ENCODE results near the gene SH3TC1.

SH3TC1 gene

DNA sequence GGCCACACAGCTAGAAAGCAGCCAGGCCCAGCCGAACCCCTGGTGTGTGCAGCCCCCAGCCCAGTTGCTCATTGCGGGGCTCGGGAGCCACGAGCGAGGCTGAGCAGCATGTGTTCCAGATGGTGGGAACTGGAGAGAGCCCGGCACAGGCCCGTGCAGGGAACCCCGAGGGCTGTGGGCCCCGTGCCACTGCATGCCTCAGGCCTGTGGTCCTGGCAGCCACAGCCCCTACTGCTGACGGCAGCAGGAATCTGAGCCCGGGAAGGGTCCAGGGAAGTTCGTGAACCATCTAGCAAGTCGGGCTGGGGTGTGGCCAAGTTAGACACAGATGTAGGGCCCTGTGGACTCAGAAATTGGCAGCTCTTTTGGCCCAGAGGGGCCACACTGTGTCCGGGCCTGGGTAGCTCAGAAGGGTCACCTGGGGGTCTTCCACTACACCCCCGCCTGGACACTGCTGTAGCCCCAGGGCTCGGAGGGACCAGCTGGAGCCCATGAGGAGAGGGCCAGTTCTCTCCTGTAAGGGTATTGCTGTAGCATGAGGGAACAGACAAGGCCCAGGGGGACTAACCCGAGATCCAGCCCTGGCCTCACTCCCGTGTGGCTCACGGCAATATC, 82.5 kb downstream of the SH3TC1 start:
- H3K4me3 ChIP-seq (ENCODE audit: control insufficient read depth, low read depth, low read length) = no peak overlapping the region
- TF ChIP-seq, protein P1, sequence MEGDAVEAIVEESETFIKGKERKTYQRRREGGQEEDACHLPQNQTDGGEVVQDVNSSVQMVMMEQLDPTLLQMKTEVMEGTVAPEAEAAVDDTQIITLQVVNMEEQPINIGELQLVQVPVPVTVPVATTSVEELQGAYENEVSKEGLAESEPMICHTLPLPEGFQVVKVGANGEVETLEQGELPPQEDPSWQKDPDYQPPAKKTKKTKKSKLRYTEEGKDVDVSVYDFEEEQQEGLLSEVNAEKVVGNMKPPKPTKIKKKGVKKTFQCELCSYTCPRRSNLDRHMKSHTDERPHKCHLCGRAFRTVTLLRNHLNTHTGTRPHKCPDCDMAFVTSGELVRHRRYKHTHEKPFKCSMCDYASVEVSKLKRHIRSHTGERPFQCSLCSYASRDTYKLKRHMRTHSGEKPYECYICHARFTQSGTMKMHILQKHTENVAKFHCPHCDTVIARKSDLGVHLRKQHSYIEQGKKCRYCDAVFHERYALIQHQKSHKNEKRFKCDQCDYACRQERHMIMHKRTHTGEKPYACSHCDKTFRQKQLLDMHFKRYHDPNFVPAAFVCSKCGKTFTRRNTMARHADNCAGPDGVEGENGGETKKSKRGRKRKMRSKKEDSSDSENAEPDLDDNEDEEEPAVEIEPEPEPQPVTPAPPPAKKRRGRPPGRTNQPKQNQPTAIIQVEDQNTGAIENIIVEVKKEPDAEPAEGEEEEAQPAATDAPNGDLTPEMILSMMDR (conservative IDR thresholded peaks at IDR 0.05; ENCODE audit: control insufficient read depth, insufficient read depth, low read depth, low read length) = no peak
- peak; percentile 69 for DNase-seq (ENCODE audit: low read depth)

DNA sequence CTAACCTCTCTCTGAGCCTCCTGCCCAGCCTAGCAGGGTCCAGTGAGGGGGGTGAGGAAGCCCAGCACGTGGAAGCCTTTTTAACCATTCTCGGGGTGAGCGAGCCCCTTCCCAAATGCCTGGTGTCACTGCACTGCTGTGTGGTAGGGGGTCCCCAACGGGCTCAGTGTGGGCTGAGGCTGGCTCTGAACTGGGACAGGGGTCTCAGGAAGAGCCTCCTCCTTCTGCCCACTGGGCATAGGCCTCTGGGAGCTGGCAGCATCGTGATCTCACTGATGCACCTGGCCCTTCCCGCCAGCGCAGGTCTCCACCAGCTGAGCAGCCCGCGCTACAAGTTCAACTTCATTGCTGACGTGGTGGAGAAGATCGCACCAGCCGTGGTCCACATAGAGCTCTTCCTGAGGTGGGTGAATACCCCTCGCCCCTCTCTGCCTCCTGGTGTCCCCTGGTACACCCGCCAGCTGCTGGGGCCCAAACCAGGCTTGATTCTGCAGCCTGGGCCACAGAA, 83.1 kb downstream of the SH3TC1 start:
- H3K4me3 ChIP-seq (ENCODE audit: control insufficient read depth, low read depth, low read length) = no peak overlapping the region
- DNase-seq (ENCODE audit: low read depth) = no peak
- TF ChIP-seq, protein P1 (conservative IDR thresholded peaks at IDR 0.05; ENCODE audit: control insufficient read depth, insufficient read depth, low read depth, low read length) = no peak

- no peak overlapping the region for H3K4me3 ChIP-seq (ENCODE audit: control insufficient read depth, low read depth, low read length)
- DNase-seq (ENCODE audit: low read depth) = no peak
- TF ChIP-seq, protein P1 (conservative IDR thresholded peaks at IDR 0.05; ENCODE audit: control insufficient read depth, insufficient read depth, low read depth, low read length) = no peak
Measured at GRCh38 chr4:8282742-8283141, 83.7 kb downstream of the SH3TC1 start.

GRCh38 chr4:8283161-8283560, 84.1 kb downstream of the SH3TC1 start:
- TF ChIP-seq, protein P1 (conservative IDR thresholded peaks at IDR 0.05; ENCODE audit: control insufficient read depth, insufficient read depth, low read depth, low read length) = no peak
- no peak for DNase-seq (ENCODE audit: low read depth)
- H3K4me3 ChIP-seq (ENCODE audit: control insufficient read depth, low read depth, low read length) = no peak overlapping the region

DNA sequence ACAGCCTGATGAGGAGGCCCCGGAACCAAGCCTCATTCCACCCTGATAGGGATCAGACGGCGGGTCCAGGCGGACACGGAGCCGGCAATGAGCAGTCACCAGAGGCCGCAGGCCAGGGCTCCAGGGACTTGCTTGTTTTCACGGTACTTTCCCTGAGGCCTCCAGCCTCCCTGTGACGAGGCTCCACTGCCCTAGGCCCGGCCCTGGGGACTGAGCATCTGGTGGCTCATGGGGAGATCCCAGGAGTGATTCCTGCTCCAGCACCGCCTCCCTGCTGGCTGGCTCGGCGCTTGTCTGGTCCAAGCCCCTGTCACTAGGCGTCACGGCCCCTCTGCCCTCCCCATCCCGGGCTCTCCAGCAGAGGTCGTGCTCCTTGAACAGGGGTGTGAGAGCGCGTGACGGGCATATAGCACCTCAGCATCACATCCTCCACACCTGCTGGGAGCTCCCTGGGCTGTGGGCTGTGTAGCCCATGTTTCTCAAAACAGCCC, 84.6 kb downstream of the SH3TC1 start:
- no peak for DNase-seq (ENCODE audit: low read depth)
- TF ChIP-seq, protein P1 (conservative IDR thresholded peaks at IDR 0.05; ENCODE audit: control insufficient read depth, insufficient read depth, low read depth, low read length) = no peak

GRCh38 chr4:8284391-8284790, 85.3 kb downstream of the SH3TC1 start:
- DNase-seq (ENCODE audit: low read depth) = no peak
- H3K4me3 ChIP-seq (ENCODE audit: control insufficient read depth, low read depth, low read length) = no peak overlapping the region
- TF ChIP-seq, protein P1 (conservative IDR thresholded peaks at IDR 0.05; ENCODE audit: control insufficient read depth, insufficient read depth, low read depth, low read length) = no peak

More for the DNA sequence above, 84.6 kb downstream of the SH3TC1 start:
- H3K4me3 ChIP-seq (ENCODE audit: control insufficient read depth, low read depth, low read length) = no peak overlapping the region

All from fibroblast of mammary gland (primary cell).